HEK293 (cell line): ENCODE results near the gene PTH1R.

ENCODE experiments used
- BCL11A ChIP-seq: fragments of 450-650 bp; formaldehyde crosslinking; IDR thresholded peaks from 2 replicates; pipeline ENCODE4 v1.5.1; 2016; ENCODE audit warnings: low read depth, missing biosample characterization, missing genetic modification characterization
- SP2 ChIP-seq: fragments of 450-650 bp; formaldehyde crosslinking; IDR thresholded peaks from 2 replicates; pipeline ENCODE4 v1.5.1; 2016; ENCODE audit warnings: missing biosample characterization, missing genetic modification characterization
- SP3 ChIP-seq: fragments of 450-650 bp; formaldehyde crosslinking; IDR thresholded peaks from 2 replicates; pipeline ENCODE4 v1.5.1; 2016; ENCODE audit warnings: missing biosample characterization, missing genetic modification characterization
- TF ChIP-seq, protein P1 (sequence below): fragments of 450-650 bp; formaldehyde crosslinking; IDR thresholded peaks from 2 replicates; pipeline ENCODE4 v1.5.1; 2016; ENCODE audit warnings: missing biosample characterization, missing genetic modification characterization

DNA sequence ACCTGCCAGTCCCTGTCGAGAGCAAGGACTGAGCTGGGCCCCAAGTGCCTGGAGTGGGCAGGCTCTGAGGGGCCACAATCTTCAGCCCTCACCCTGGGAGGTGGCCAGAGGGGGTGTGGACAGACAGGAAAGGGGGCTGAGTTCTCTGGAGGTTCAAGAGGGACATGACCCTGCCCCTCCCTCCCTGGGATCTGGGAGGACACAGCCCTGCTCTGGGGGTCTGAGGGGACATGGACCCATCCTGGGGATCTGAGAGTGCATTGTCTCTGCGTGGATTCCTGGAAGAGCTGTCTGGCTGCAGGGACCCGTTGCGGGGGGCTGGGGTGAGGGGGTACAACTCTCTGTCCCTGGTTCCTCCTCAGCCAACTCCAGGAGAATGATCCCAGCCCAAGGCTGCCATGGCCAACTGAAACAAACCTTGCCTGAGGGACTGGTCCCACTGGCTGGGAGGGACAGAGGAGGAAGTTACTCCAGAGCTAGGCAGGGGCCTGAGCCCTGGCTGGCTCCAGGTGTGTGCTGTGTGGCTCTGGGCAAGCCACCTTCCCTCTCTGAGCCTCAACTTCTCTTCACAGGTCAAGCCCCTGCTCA lies 29.0 kb downstream of the PTH1R start:
- no peak for TF ChIP-seq BCL11A (tag by site-specific recombination)
- no peak for TF ChIP-seq SP2
- TF ChIP-seq, protein P1, sequence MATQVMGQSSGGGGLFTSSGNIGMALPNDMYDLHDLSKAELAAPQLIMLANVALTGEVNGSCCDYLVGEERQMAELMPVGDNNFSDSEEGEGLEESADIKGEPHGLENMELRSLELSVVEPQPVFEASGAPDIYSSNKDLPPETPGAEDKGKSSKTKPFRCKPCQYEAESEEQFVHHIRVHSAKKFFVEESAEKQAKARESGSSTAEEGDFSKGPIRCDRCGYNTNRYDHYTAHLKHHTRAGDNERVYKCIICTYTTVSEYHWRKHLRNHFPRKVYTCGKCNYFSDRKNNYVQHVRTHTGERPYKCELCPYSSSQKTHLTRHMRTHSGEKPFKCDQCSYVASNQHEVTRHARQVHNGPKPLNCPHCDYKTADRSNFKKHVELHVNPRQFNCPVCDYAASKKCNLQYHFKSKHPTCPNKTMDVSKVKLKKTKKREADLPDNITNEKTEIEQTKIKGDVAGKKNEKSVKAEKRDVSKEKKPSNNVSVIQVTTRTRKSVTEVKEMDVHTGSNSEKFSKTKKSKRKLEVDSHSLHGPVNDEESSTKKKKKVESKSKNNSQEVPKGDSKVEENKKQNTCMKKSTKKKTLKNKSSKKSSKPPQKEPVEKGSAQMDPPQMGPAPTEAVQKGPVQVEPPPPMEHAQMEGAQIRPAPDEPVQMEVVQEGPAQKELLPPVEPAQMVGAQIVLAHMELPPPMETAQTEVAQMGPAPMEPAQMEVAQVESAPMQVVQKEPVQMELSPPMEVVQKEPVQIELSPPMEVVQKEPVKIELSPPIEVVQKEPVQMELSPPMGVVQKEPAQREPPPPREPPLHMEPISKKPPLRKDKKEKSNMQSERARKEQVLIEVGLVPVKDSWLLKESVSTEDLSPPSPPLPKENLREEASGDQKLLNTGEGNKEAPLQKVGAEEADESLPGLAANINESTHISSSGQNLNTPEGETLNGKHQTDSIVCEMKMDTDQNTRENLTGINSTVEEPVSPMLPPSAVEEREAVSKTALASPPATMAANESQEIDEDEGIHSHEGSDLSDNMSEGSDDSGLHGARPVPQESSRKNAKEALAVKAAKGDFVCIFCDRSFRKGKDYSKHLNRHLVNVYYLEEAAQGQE = no peak
- TF ChIP-seq SP3 (tag by site-specific recombination) = no peak
